Breast epithelium (tissue), 3 donors: ENCODE data around the gene IMPG2.

Experiments
- POLR2A ChIP-seq: fragments of 450-650 bp; IDR thresholded peaks from one replicate; pipeline ENCODE4 v1.6.1; 2016; ENCODE audit warnings: antibody characterized with exemption, mild to moderate bottlenecking, moderate library complexity
- POLR2AphosphoS5 ChIP-seq, 3 donors: sonication (generic); formaldehyde crosslinking; IDR thresholded peaks; one replicate each; pipeline ENCODE4 v1.6.1; 2017; ENCODE audit warnings: antibody characterized with exemption in 3 of 3
- TF ChIP-seq, protein P1 (sequence below), 3 donors: fragments of 450-650 bp; IDR thresholded peaks; one replicate each; pipeline ENCODE4 v1.5.1; 2016 to 2017; ENCODE audit warnings: antibody characterized with exemption in 3 of 3, mild to moderate bottlenecking in 3 of 3, moderate library complexity in 3 of 3

DNA sequence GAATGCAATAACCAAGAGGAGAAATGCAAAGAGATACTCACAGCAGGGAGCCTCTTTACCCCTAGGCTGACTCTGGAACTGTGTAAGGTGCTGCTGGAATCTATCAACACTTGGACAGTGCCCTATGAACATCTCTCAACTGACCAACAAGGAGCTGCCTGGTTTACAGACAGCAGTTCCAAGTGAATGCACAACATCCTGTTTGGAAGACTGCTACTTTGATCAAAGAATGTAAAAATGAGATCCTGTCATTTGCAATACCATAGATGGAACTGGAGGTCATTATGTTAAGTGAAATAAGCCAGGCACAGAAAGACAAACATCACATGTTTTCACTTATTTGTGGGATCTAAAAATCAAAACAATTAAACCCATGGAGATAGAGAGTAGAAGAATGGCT, 136.3 kb downstream of the IMPG2 start:
- TF ChIP-seq, protein P1, sequence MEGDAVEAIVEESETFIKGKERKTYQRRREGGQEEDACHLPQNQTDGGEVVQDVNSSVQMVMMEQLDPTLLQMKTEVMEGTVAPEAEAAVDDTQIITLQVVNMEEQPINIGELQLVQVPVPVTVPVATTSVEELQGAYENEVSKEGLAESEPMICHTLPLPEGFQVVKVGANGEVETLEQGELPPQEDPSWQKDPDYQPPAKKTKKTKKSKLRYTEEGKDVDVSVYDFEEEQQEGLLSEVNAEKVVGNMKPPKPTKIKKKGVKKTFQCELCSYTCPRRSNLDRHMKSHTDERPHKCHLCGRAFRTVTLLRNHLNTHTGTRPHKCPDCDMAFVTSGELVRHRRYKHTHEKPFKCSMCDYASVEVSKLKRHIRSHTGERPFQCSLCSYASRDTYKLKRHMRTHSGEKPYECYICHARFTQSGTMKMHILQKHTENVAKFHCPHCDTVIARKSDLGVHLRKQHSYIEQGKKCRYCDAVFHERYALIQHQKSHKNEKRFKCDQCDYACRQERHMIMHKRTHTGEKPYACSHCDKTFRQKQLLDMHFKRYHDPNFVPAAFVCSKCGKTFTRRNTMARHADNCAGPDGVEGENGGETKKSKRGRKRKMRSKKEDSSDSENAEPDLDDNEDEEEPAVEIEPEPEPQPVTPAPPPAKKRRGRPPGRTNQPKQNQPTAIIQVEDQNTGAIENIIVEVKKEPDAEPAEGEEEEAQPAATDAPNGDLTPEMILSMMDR (IDR thresholded peaks at IDR 0.05), result no peak
- TF ChIP-seq POLR2A (no peak), POLR2AphosphoS5 (IDR thresholded peaks at IDR 0.05) (no peak)
